NT2/D1 (cell line): ENCODE results near the gene NOTCH2.

ENCODE experiments used
- SUZ12 ChIP-seq: IDR thresholded peaks from 2 replicates; pipeline ENCODE4 v1.6.1; 2011; ENCODE audit not compliant: insufficient read length, insufficient read depth; ENCODE audit errors: extremely low read depth
- YY1 ChIP-seq: IDR thresholded peaks from 2 replicates; pipeline ENCODE4 v1.6.1; 2011; ENCODE audit not compliant: insufficient read length, insufficient read depth

DNA sequence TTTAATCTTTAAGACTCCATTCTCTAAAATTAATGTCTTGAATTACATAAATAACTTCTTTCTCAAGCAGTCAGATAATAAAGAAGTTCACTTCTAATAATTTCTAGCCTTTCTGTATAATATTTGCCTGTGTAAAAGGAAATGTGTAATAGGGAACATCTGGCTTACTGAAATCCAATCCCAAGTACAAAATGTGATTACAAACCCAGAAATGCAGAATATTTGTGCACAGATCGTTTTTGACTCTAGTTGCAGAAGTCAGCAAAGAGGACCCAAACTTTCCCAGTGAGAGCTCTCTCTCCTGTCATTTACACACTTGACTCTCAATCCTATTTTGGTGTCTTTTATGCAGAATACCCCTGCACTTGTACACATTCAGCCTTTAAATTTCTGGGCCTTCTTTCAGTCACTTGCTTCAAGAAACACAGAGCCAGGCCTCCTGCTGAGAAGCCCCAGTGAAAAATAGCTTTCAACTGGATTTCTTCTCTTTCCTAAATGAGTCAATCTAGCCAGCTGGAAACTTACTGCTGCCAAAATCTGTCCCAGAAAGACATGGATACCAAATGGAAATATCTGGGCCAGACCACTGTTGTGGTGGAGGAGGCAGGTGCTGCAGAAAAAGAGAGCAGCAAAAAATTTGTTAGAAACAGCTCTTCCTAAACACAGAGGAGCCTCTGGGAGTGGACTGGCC lies 104.6 kb downstream of the NOTCH2 start:
- no peak for TF ChIP-seq YY1
- no peak for TF ChIP-seq SUZ12
